DND-41 (cell line): Measurements from ENCODE around the gene WNT9B.

Source experiments
- EZH2 ChIP-seq: IDR thresholded peaks from 3 replicates; pipeline ENCODE4 v1.6.1; 2012; ENCODE audit warnings: borderline replicate concordance, low read depth, mild to moderate bottlenecking, moderate library complexity, low read length, inconsistent platforms; ENCODE audit not compliant: severe bottlenecking
- TF ChIP-seq, protein P1 (sequence below): IDR thresholded peaks from 2 replicates; pipeline ENCODE4 v1.5.1; 2012; ENCODE audit warnings: borderline replicate concordance, low read length, moderate library complexity, mild to moderate bottlenecking; ENCODE audit not compliant: poor library complexity, severe bottlenecking; ENCODE audit errors: extremely low read depth

DNA sequence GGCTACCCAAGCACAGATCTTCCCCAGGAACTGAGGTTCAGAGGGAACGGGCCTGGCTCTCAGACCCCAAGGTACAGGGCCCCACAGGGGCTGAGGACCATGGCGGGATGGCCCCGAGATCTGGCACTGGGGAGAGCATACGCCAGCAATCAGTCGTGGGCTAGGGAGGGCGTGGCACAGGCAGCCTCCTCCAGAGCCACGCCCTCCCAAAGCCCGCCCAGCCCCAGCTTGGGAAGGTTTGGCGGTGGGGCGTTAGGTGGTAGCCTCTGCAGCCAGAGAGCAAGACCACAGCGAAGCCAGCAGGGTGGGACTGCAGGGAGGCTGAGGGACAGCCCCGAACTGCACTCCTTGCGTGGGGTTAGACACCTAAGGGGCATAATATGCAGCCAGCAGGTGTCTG lies 11.6 kb downstream of the WNT9B start:
- TF ChIP-seq, protein P1, sequence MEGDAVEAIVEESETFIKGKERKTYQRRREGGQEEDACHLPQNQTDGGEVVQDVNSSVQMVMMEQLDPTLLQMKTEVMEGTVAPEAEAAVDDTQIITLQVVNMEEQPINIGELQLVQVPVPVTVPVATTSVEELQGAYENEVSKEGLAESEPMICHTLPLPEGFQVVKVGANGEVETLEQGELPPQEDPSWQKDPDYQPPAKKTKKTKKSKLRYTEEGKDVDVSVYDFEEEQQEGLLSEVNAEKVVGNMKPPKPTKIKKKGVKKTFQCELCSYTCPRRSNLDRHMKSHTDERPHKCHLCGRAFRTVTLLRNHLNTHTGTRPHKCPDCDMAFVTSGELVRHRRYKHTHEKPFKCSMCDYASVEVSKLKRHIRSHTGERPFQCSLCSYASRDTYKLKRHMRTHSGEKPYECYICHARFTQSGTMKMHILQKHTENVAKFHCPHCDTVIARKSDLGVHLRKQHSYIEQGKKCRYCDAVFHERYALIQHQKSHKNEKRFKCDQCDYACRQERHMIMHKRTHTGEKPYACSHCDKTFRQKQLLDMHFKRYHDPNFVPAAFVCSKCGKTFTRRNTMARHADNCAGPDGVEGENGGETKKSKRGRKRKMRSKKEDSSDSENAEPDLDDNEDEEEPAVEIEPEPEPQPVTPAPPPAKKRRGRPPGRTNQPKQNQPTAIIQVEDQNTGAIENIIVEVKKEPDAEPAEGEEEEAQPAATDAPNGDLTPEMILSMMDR, result no peak
- no peak for TF ChIP-seq EZH2
